Sigmoid colon (tissue), 7 donors: Measurements from ENCODE around the gene HOXD12. TPM values are rescaled to one million over a fixed set of nuclear protein-coding genes. Genes with fewer than 3 reads are reported as not detected.

ENCODE experiments used
- DNase-seq: peaks from one replicate; pipeline ENCODE4 v3.0.0-alpha.2; 2019
- H3K27ac ChIP-seq, 4 donors: fragments of 200-600 bp; sonication (generic); one replicate each; pipeline ENCODE4 v1.5.1; 2016 to 2019; ENCODE audit warnings: mild to moderate bottlenecking in 1 of 4
- H3K27me3 ChIP-seq, 3 donors: fragments of 200-600 bp; sonication (generic); one replicate each; pipeline ENCODE4 v1.5.1; 2019; ENCODE audit warnings: mild to moderate bottlenecking in 1 of 3
- H3K36me3 ChIP-seq, 4 donors: fragments of 200-600 bp; sonication (generic); one replicate each; pipeline ENCODE4 v1.5.1; 2016 to 2019
- H3K4me1 ChIP-seq, 4 donors: fragments of 200-600 bp; sonication (generic); one replicate each; pipeline ENCODE4 v1.5.1; 2017 to 2019
- H3K4me3 ChIP-seq, 4 donors: fragments of 200-600 bp; sonication (generic); one replicate each; pipeline ENCODE4 v1.5.1; 2017 to 2019; ENCODE audit warnings: mild to moderate bottlenecking in 2 of 4, moderate library complexity in 1 of 4
- H3K9me3 ChIP-seq, 4 donors: fragments of 200-600 bp in 3 of 4; sonication (generic) in 3 of 4; one replicate each; pipeline versions ENCODE4 v1.5.1 to v1.6.1; 2013 to 2019
- CTCF ChIP-seq, 4 experiments: fragments of 450-650 bp in 3 of 4; fragments of 200-600 bp in 1 of 4; IDR thresholded peaks; one replicate each; pipeline ENCODE4 v1.5.1; 2016 to 2019; ENCODE audit warnings: antibody characterized with exemption in 4 of 4, mild to moderate bottlenecking in 3 of 4, moderate library complexity in 2 of 4
- EP300 ChIP-seq, 4 donors: sonication (generic); formaldehyde crosslinking; IDR thresholded peaks; one replicate each; pipeline ENCODE4 v1.6.1; 2017; ENCODE audit warnings: antibody characterized with exemption in 4 of 4
- POLR2A ChIP-seq, 2 donors: fragments of 450-650 bp; IDR thresholded peaks; one replicate each; pipeline ENCODE4 v1.6.1; 2016; ENCODE audit warnings: antibody characterized with exemption in 2 of 2, mild to moderate bottlenecking in 2 of 2, moderate library complexity in 2 of 2
- POLR2AphosphoS5 ChIP-seq, 4 donors: sonication (generic); formaldehyde crosslinking; IDR thresholded peaks; one replicate each; pipeline ENCODE4 v1.6.1; 2017; ENCODE audit warnings: antibody characterized with exemption in 4 of 4
- WGBS, 2 donors: extraction: QIAGEN DNeasy Blood & Tissue Kit; methylation state at CpG; one replicate each; pipeline ENCODE4 v1.1.7; 2013; 5-methylcytosine and 5-hydroxymethylcytosine counted together
- intact Hi-C: fragments of 100-400 bp; cut with DNase I; formaldehyde crosslinking; loops from one replicate; pipeline ENCODE4 v1.15.1; 2023
- polyA plus RNA-seq, 3 donors: library from polyadenylated mRNA; stranded (reverse); fragments of 200-250 nt; gene quantifications; one replicate each; pipeline ENCODE4 v1.2.3, GENCODE V29; 2013
- total RNA-seq, 4 donors: library from RNA; depleted of rRNA; stranded (reverse); fragments of >200 nt; gene quantifications; one replicate each; pipeline ENCODE4 v1.1.0, GENCODE V29; 2016
- donor health status: healthy with polysubstance abuse.
- donor health status: Bipolar disorder and iron deficiency.
- donor health status: healthy.

Gene HOXD12
- total and polyA plus RNA-seq, 7 donors = 0.15 to 1.8 (median 1.5) TPM; not detected in 3

DNA sequence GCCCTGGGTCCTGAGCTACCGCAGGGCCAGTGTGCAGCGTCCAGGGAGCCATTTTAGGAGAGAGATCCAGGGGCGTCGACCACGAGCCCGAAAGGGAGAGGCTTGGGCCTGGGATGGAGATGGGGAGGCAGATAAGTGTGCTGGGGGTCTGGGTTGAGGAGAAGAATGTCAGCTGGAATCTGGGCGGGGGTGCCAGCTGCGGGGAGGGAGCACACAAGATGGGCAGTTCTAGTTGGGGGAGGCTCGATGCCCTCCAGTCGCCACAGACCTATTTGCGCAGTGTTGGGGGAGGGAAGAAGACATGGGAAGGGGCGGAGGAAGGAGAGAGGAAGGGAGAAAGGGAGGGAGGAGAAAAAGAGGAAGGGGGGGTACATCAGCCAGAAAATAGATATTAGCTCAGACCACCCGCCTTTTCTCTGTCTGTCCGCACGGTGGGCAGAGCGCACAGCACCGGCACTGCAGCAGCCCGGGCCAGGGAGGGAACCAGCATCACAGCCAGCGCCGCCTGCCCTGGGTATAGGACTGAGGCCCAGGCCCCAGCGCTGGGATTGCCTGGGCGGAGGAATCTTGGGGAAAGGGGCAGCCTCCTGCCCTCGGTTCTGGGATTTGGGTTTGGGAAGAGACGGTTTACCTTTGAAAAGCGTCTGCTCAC, 5.6 kb downstream of the HOXD12 start:
- TF ChIP-seq POLR2AphosphoS5 (IDR thresholded peaks at IDR 0.05) (peak; percentile 55 to 77 (median 70)), EP300 (IDR thresholded peaks at IDR 0.05) (no peak), CTCF (IDR thresholded peaks at IDR 0.05) (no peak), POLR2A (IDR thresholded peaks at IDR 0.05) (peak; percentile 34 to 37)
- 21 to 41% methylated on average over 25 of the region's 25 CpGs for WGBS, 2 donors
- peak; percentile 74 for DNase-seq
- Histone ChIP-seq H3K27ac (peak overlapping the region in 3 of 4 donors; percentile 92 to 96 (median 95)), H3K36me3 (peaks cover 0 to 12% (median 0%) of the 10 kb centered on the region in 4 donors), H3K27me3 (peaks cover 0 to 82% (median 13%) of the 10 kb centered on the region in 3 donors), H3K4me3 (peak overlapping the region; percentile 59 to 65 (median 60)), H3K9me3 (no peaks in the 10 kb centered on the region), H3K4me1 (peaks cover 0 to 58% (median 44%) of the 10 kb centered on the region in 4 donors)
- intact Hi-C loops = no loop called here

GRCh38 chr2:176105730-176106580, 6.4 kb downstream of the HOXD12 start:
- no peaks in the 10 kb centered on the region for H3K9me3 ChIP-seq
- intact Hi-C loops = no loop called here
- 27 to 49% methylated on average over 25 of the region's 25 CpGs for WGBS, 2 donors
- peak overlapping the region; percentile 59 to 65 (median 60) for H3K4me3 ChIP-seq
- H3K27me3 ChIP-seq = peaks cover 0 to 80% (median 6%) of the 10 kb centered on the region in 3 donors
- peaks cover 0 to 18% (median 0%) of the 10 kb centered on the region in 4 donors for H3K36me3 ChIP-seq
- peak; percentile 66 for DNase-seq
- H3K4me1 ChIP-seq = peaks cover 0 to 56% (median 44%) of the 10 kb centered on the region in 4 donors
- H3K27ac ChIP-seq = peak overlapping the region in 3 of 4 donors; percentile 92 to 96 (median 95)
- no peak for TF ChIP-seq EP300 (IDR thresholded peaks at IDR 0.05)

DNA sequence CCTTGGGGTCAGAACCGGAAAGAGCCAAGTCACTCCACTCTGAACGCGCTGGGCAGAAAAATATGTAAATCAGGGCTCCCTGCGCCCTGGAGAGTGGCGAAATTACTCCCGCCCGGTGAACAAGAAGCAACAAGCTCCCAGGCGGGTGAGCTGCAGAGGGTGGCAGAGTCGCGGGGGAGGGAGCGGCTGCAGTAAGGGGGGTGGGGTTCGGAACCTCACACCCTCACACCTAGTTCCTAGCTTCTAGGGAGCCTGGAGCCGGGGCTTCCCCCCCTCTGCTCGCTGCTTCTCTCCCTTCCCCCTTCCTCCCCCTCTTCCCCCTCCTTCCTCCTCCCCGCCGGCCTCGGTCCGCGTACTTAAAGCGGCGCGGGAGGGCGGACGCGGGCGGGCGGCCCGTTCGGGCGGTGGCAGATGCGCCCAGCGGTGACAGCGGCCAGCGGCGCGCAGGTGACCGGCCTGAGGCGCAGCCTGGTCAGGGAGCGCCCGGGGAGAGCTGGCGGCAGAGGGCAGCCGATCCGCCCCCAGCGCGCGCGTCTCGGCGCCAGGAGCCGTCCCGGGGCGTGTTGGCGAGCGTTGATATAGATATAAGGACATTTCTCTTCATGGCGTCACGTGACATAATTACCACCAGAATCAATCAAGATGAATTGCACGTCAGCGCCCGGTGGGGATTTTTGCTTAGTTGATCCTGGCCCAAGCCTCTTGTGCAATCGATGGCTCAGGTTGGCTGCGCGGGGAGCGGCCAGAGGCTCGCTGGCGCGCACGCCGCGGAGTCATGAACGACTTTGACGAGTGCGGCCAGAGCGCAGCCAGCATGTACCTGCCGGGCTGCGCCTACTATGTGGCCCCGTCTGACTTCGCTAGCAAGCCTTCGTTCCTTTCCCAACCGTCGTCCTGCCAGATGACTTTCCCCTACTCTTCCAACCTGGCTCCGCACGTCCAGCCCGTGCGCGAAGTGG, 7.3 kb downstream of the HOXD12 start, which contains the start of gene HOXD11:
HOXD11 (plus strand) TSS at position 700 of the 959 bp plus-strand sequence; CDS start at position 776, 76 bp downstream.
- Histone ChIP-seq H3K4me1 (peaks cover 0 to 65% (median 47%) of the 10 kb centered on the region in 4 donors), H3K36me3 (peaks cover 0 to 18% (median 0%) of the 10 kb centered on the region in 4 donors), H3K27ac (peak within 1 kb of the TSS in 3 of 4 donors; percentile 92 to 96 (median 95)), H3K27me3 (peaks cover 0 to 75% (median 6%) of the 10 kb centered on the region in 3 donors), H3K4me3 (peak within 1 kb of the TSS; percentile 59 to 65 (median 60)), H3K9me3 (no peaks in the 10 kb centered on the region)
- TF ChIP-seq CTCF (IDR thresholded peaks at IDR 0.05) (no peak), POLR2A (IDR thresholded peaks at IDR 0.05) (peak; percentile 8 to 68), EP300 (IDR thresholded peaks at IDR 0.05) (peak in 1 of 4 donors; percentile 7), POLR2AphosphoS5 (IDR thresholded peaks at IDR 0.05) (peak; percentile 60 to 78 (median 66))
- DNase-seq = peak; percentile 92
- 2 to 5% methylated on average over 85 of the region's 85 CpGs for WGBS, 2 donors
- intact Hi-C loops = no loop called here

DNA sequence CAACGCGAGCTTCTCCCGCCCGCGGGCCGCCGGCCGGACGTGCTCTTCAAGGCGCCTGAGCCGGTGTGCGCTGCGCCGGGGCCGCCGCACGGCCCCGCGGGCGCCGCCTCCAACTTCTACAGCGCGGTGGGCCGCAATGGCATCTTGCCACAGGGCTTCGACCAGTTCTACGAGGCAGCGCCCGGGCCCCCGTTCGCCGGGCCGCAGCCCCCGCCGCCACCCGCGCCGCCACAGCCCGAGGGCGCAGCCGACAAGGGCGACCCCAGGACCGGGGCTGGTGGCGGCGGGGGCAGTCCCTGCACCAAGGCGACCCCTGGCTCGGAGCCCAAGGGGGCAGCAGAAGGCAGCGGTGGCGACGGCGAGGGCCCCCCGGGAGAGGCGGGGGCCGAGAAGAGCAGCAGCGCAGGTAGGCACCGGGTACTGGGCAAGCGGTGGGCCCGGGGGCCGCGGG, 8.2 kb downstream of the HOXD12 start:
- Histone ChIP-seq H3K27ac (peak overlapping the region in 3 of 4 donors; percentile 92 to 96 (median 95)), H3K4me3 (peak overlapping the region; percentile 51 to 65 (median 60)), H3K4me1 (peaks cover 0 to 74% (median 54%) of the 10 kb centered on the region in 4 donors), H3K27me3 (peaks cover 0 to 76% (median 6%) of the 10 kb centered on the region in 3 donors), H3K36me3 (peaks cover 0 to 18% (median 0%) of the 10 kb centered on the region in 4 donors), H3K9me3 (no peaks in the 10 kb centered on the region)
- 3% methylated on average over 59 of the region's 59 CpGs for WGBS, 2 donors
- DNase-seq = peak; percentile 64
- TF ChIP-seq POLR2A (IDR thresholded peaks at IDR 0.05) (no peak), POLR2AphosphoS5 (IDR thresholded peaks at IDR 0.05) (no peak), EP300 (IDR thresholded peaks at IDR 0.05) (no peak), CTCF (IDR thresholded peaks at IDR 0.05) (no peak)
- intact Hi-C loops = no loop called here
